Smooth muscle cell of bladder (primary cell): ENCODE data around the gene PHF24. TPM values are rescaled to one million over a fixed set of nuclear protein-coding genes. Genes with fewer than 3 reads are reported as not detected.

ENCODE experiments used
- total RNA-seq: library from RNA; depleted of rRNA; stranded (reverse); fragments of >200 nt; gene quantifications from 2 replicates; pipeline ENCODE4 v1.2.3, GENCODE V29; 2014

Gene PHF24
- total RNA-seq, result under 0.01 TPM in 1 of 2 replicates, not detected in the other

GRCh38 chr9:34957492-34958410 lies at the start of gene PHF24:
Gene PHF24 (plus strand): TSS chr9:34958285. CDS start chr9:34971299, 13,014 bp downstream.

GRCh38 chr9:34989003-34989945 lies 31.2 kb downstream of the PHF24 start, which contains the start of gene DNAJB5:
Gene DNAJB5 (plus strand): TSS chr9:34989745. CDS start chr9:34990631, 886 bp downstream.

Other genes starting within 250 kb of the PHF24 start
- not detected in 2 replicates for gene CCL21, start 248.1 kb upstream of the PHF24 start, total RNA-seq
- 9.8 and 13.3 TPM in 2 replicates for gene DNAJB5, start 31.5 kb downstream of the PHF24 start, total RNA-seq
- 360 and 426 TPM in 2 replicates for gene VCP, start 114.3 kb downstream of the PHF24 start, total RNA-seq
- gene FANCG, start 121.7 kb downstream of the PHF24 start, total RNA-seq, result 6.5 and 7.5 TPM in 2 replicates
- 10.5 and 11.4 TPM in 2 replicates for gene PIGO, start 138.3 kb downstream of the PHF24 start, total RNA-seq
- 175 and 201 TPM in 2 replicates for gene STOML2, start 144.8 kb downstream of the PHF24 start, total RNA-seq
- 11.4 and 13.2 TPM in 2 replicates for gene ATOSB, start 157.6 kb downstream of the PHF24 start, total RNA-seq
- gene UNC13B, start 203.7 kb downstream of the PHF24 start, total RNA-seq, result 14.9 and 17.6 TPM in 2 replicates